ENCODE measurements around the gene LRBA.

Gene LRBA

DNA sequence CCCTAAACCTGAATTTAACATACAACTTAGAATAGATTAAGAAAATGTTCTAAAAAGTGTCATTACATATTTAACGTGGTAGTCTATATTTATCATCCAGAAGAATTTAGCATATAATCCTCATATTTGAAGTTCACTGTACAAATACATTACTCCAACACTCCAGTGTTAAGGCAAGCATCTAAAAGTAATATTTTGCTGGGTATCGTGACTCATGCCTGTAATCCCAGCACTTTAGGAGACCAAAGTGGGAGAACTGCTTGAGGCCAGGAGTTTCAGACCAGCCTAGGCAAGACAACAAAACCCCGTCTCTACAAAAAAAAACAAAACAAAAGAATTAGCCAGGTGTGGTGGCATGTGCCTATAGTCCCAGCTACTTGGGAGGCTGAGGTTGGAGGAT is 24.8 kb downstream of the LRBA start:
- no peak for DNase-seq (ENCODE audit: low read depth)
- TF ChIP-seq CTCF (conservative IDR thresholded peaks at IDR 0.05; ENCODE audit: low read depth, low read length), result no peak
- no peak overlapping the region for H3K4me3 ChIP-seq (ENCODE audit: low read depth, low read length)

DNA sequence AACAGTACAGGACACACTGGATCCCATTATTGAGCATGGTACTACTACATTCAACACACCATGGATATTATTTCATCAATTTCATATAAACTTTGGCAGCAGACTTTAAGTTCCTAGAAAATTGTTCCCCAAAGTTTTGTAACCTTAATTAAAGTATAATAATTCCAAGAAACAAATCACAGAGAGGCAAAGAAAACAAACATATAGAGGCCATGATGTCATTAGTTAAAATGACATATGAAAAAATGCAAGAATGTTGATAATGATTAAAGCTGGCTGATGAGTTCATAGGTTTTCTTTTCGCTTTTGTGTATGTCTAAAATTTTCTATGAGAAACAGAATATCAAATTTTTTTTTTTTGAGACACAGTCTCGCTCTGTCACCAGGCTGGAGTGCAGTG is 26.8 kb downstream of the LRBA start:
- no peak for DNase-seq (ENCODE audit: low read depth)

DNA sequence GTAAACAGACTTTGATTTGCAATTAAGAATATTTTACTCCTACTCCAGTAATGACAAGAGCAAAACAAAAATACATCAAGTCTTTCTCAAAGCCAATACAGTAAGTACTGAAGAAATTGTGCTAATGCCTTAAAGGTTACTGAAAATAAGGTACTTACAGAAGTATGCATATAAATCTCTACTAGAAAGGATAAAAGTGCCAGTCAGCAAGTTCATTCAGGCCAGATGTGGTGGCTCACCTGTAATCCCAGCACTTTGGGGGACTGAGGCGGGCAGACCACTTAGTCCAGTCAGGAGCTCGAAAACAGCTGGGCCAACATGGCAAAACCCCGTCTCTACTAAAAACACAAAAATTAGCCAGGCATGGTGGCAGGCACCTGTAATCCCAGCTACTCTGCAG is 27.9 kb downstream of the LRBA start:
- H3K4me3 ChIP-seq (ENCODE audit: low read depth, low read length), result no peak overlapping the region
- DNase-seq (ENCODE audit: low read depth), result no peak
- no peak for TF ChIP-seq CTCF (conservative IDR thresholded peaks at IDR 0.05; ENCODE audit: low read depth, low read length)

More for the DNA sequence above, 26.8 kb downstream of the LRBA start:
- no peak for TF ChIP-seq CTCF (conservative IDR thresholded peaks at IDR 0.05; ENCODE audit: low read depth, low read length)
- no peak overlapping the region for H3K4me3 ChIP-seq (ENCODE audit: low read depth, low read length)

GRCh38 chr4:150986085-150986484 is 29.0 kb downstream of the LRBA start:
- H3K4me3 ChIP-seq (ENCODE audit: low read depth, low read length), result no peak overlapping the region
- TF ChIP-seq CTCF (conservative IDR thresholded peaks at IDR 0.05; ENCODE audit: low read depth, low read length), result no peak
- DNase-seq (ENCODE audit: low read depth), result no peak

DNA sequence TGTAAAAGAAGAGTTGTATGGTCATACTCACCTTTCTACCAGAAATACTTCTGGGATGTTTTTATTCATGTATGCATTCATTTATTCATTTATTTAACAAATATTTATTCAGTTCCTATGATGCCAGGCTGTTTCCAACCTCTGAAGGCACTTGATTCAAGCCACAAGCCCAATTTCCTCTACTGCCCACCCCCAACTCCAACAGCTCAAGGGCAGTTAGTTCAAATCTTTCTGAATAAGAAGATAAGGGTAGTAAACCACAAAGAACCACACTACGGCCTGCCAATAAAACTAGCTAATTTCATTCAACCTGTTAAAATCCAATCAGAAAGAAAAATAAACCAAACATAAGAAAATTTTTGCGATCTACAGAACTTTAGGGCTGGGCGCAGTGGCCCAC is 31.2 kb downstream of the LRBA start:
- no peak overlapping the region for H3K4me3 ChIP-seq (ENCODE audit: low read depth, low read length)
- TF ChIP-seq CTCF (conservative IDR thresholded peaks at IDR 0.05; ENCODE audit: low read depth, low read length), result no peak
- no peak for DNase-seq (ENCODE audit: low read depth)

DNA sequence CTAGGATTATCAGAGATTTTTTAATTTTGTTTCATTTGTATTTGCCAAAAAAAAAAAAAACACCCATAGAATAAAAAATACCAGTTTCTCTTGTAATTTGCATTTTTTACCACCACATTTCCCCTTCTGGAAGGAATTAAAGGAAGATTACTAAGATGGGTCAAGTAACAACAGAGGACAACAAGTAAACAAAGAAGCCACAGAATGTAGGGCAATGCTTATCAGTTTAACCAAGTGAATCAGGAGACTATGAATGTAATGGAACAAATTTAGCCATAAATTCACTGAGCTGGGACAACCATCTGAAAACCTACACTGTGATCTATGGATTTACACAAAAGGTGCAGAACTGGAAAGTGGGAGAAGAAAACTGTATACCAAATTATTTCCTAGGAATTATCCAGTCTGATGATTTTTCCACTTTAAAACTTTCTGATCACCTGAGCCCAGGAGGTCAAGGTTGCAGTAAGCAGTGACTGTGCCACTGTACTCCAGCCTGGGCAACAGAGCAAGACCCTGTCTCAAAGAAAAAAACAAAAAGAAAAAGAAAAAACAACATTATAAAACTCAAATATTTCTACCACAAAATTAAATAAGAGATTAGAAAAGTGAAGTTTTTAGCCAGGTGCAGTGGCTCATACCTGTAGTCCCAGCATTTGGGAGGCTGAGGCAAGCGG is 32.4 kb downstream of the LRBA start:
- TF ChIP-seq CTCF (conservative IDR thresholded peaks at IDR 0.05; ENCODE audit: low read depth, low read length), result no peak
- DNase-seq (ENCODE audit: low read depth), result no peak

More for the DNA sequence above, 32.4 kb downstream of the LRBA start:
- H3K4me3 ChIP-seq (ENCODE audit: low read depth, low read length), result no peak overlapping the region

Data from choroid plexus epithelial cell (primary cell).